CD4-positive, alpha-beta T cell treated with Interleukin-6 for 4 hours (primary cell): ENCODE measurements around the gene GPNMB.

ENCODE experiments used
- DNase-seq: peaks from one replicate; pipeline ENCODE4 v3.0.0-alpha.2; 2020; ENCODE audit warnings: mixed read lengths

GPNMB gene

DNA sequence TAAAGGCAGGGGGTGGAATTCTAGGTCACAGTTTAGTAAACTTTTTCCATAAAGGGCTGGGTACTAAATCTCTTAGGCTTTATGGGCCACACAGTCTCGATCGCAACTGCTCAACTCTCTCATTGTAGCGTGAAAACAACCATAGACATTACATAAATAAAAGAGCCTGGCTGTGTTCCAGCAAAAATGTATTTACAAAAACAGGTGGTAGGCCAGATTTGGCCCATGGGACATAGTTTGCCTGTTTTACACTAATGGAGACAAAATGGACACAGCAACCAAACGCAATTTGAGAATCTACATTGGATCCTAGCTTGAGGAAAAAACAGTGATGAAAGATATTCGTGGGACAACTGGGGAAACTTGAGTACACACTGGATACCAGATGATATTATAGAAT is 29.3 kb downstream of the GPNMB start:
- DNase-seq, result no peak

DNA sequence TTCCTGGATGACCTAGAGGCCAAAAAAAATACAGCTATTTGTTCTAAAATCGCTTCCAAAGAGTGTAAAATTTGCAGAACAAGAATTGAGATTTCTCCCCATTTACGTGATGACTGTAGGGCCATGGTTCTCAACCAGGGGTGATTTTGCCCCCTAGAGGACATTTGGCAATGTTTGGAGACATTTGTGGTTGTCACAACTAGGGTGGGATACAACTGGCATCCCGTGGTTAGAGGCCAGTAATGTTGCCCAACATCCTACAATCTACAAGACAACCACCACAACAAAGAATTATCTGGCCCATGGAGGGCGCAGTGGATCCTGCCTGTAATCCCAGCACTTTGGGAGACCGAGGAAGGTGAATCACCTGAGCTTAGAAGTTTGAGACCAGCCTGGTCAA is 29.8 kb downstream of the GPNMB start:
- DNase-seq, result no peak

DNA sequence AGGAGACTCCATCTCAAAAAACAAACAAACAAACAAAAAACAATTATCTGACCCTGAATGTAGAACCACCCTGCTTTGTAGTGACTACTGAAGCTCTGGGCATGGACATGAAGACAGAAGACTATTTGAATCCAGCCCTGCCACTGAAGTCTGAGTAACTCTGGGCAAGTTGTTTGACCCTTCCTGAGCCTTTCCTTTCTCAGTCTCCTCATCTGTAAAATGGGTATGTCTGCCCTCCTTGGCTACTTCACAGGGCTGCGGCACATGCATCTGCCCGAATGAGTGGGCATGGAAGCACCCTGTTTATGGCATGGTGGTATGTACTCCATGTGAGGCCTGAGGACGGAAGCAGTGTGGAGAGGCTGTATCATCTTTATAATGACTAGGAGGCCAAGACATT is 30.4 kb downstream of the GPNMB start:
- DNase-seq, result no peak

DNA sequence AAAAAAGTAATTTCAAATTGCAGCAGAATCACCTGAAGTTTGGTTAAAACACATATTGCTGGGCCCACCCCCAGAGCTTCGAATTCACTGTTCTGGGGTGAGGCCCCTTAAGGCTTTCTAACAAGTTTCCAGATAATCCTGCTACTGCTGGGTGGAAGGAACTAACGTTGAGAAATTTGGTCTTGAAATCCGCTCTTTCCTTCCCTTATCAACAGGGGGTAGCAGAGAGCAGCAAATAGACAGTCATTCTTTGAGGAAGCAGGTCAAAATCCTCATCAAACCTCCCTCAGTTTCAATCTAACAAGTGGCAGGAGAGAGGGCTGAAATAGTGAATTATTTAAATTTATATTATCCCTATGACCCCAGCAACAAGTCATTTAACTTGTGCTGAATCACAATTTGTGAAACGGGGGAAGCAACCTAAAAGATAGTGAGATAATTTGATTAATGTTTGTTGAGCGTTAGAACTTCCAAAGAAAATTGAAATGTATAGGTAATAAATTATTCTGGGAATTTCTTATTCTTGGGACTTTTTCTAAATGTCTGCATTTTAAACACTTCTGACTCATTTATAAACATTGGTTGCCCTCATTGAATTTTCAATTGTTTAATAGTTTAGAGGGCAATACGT is 30.9 kb downstream of the GPNMB start:
- DNase-seq, result peak; percentile 52

DNA sequence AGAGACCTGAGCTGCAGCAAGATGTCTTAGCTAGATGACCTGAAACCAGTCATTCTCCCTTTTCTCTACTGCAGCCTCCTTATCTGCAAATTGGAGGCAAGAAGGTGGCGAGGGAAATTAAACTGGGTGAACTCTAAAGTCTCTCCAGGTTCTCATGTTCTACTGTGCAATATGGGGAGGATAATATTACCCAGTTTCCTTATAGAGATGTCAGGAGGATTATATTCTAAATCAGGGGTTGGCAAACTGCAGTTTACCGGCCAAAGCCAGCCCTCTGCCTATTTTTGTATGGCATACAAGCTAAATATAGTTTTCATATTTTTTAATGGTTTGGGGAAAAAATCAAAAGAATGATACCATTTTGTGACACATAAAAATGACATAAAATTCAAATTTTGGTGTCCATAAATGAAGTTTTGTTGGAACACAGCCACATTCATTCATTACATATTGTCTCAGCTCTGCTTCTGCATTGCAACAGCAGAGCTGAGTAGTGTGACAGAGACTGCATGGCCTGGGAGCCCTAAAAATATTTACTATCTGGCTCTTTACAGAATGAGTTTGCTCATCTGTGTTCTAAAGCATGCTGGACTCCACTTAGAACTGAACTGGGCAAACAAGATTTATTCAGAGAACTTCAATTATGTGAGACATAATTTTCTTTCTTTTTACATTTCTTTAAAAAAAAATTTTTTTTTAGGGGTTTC is 33.4 kb downstream of the GPNMB start:
- DNase-seq, result no peak

GRCh38 chr7:23283086-23283485 is 36.5 kb downstream of the GPNMB start:
- no peak for DNase-seq

DNA sequence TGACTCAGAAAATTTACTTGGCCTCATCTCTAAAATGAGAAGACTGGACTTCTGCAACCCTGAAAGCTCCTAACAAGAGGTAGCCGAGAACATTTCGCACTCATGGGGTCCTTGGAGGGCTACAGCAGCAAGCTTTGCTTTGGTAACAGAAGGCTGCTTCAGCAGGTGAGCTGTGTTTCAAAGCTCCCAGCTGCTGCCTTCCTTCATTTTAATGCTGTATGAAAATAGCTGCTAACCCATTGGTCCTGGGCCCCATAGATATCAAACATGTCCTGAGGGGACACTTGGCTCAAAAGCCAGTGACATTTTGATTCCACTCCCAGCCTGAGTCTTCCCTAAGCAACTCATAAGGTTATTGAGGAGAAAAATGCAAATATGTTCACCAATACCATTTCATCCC is 38.3 kb downstream of the GPNMB start:
- DNase-seq, result no peak

DNA sequence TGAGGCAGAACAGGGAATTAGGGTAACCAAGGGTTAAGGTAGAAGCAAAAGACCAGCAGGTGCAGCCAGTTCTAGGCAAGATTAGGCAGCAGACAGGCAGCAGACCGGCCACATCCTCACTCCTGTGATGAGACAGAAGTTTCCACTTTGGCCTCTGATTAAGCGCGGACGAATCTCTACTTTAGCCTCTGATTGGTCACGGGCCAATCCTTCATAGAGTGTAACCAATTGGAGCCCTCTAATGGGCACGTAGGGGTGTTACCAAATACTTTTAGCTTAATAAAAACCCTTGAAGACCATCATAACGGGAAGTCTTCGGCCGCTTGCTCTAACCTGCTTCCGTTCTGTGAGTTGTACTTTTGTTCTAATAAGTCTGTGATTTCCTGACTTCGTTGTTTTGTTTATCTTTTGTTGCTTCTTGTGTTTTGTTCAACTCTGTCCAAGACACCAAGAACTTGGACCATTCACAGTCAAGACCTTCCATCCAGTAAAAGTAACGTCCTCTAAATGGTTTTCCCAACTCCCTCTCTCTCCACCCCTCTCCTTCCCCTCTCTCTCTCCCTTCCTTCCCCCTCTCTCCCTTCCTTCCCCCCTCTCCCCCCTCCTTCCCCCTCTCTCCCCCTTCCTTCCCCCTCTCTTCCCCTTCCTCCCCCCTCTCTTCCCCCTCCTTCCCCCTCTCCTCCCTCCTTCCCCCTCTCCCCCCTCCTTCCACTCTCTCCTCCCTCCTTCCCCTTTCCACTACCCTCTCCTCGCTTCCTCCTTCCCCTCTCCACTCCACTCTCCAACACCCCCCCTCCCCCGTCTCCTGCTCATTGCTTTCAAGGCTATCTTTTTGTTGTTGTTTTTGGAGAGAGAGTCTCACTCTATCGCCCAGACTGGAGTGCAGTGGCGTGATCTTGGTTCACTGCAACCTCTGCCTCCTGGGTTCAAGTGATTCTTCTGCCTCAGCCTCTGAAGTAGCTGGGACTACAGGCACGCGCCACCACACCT is 39.4 kb downstream of the GPNMB start:
- DNase-seq, result no peak

DNA sequence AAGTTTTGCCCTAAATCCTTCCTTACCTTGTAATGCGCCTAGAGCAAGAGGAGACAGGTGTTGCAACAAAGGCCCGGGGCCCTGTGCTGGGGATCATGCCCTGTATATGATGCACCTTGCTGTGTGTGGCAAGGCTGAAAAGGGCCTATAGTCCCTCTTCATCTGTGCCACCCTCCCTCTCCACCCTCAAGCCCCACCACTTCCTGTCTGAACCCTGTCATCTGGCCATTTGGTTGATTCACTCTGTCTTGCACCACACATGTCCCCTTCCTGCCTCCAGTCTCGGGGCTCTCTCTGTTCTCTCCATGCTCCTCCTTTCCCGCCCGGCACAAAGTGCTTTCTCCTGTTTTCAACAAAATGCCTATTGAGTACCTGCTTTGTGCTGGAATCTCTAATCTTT is 41.0 kb downstream of the GPNMB start:
- DNase-seq, result no peak

GRCh38 chr7:23290993-23291392 is 44.4 kb downstream of the GPNMB start:
- DNase-seq, result no peak

DNA sequence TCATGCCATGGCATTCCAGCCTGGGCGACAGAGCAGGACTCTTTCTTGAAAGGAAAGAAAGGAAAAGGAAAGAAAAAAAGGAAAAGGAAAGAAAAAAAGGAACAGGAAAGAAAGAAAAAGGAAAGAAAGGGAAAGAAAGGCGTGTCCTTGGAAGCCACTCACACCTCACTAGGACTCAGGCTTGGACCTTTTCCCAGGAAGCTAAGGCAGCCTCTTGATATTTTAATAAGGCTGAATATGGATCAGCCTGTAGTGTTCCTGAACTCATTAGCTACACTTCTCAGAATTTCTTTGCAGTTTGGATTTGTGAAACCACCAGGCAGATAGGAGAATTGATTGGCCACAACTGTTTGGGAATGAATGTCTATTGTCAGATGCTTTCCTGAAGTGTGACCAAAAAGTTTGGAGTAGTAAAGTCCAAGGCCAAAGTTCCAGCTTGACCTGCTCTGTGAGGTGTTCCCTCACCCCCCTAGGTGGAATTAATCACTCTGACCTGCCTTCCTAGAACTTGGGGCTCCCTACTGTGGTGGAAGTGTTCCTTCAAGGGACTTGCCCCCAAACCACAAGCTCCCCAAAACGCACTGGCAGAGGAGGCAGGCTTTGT is 45.5 kb downstream of the GPNMB start:
- no peak for DNase-seq

DNA sequence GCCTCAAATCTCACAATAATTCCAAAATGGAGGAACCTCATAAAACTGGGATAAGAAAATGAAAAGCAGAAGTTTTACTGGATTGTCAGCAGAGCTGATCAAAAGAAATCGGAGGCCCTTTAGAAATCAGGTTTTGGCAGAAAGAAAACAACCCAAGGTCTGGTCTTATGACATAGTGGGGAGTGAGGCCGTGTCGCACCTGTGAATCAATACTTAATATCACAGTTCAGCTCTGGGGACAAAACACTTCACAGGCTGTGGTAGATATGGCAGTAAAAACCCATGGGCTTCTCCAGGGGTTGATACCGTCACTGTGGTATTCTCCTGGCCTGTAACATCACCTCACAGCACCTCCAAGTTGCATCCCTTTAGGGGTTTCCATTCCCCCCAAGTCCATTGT is 46.0 kb downstream of the GPNMB start:
- DNase-seq, result no peak

DNA sequence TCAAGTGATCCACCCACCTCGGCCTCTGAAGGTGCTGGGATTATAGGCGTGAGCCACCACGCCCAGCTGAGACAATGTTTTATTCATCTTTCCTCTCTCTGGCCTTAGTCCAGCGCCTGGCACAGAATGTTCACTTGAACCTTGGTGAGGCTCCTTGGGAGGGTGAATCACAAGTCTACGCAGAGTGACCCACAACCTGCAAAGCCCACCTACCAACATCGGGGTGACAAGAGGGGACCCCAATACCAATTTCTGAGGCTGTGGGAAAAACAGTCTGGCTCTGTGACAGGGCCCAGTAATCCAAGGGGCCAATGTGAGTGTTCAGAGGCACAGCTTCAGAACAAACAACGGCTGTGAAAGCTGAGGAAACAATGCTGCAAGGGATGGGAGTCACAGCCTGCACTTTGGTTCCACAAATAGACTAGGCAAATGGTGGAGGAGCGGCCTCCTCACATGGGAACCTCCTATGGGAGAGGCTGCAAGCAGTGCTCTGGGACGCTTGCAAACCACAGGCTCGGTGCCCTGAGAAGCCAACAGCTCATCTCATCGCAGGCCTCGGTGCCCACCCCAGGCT is 47.0 kb downstream of the GPNMB start:
- no peak for DNase-seq

DNA sequence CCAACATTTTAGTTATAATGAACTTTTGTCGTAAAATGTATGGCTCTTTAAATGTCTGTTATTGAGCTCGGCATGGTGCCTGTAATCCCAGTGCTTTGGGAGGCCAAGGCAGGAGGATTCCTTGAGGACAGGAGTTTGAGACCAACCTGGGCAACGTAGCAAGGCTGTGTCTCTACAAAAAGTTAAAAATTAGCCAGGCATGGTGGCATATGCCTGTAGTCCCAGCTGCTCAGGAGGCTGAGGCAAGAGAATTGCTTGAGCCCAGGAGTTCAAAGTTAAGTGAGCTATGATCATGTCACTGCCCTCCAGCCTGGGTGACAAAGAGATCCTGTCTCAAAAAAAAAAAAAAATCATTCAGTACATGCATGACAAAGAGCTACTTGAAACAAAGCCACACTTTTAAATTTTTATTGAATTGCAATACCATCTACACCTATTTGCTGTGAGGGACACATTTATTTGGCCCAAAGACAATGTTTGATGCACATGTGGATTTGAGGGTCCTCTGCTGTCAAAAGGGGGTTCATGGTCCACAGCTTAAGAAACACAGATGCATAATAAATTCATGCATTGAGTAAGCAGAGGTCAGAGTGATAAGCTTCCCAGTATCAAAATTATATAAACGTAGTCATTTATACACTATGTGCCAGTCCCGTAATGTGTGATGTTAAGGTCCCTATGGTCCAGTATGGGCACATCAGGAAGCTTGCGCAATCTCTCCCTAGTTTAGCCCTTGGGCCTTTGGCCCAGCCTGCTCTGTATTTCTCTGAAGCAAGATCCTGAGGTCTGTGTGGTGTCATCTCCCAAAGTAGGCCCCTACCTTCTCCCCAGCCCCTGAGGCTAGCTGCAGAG is 48.2 kb downstream of the GPNMB start:
- no peak for DNase-seq

DNA sequence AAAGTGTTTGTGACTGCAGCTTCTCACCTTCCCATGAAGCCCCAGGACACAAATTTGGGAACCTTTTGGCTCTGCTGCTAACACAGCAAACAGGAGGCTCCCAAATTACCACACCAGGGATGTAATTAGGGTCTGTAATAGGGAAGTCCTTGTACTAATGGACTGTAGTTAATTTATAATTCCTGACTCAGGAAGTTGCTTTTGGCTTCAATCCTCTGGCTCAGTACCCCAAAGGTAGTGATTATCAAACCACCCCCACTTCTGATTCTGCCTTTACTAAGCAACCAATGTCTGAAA is 48.8 kb downstream of the GPNMB start:
- DNase-seq, result no peak

GRCh38 chr7:23298141-23298881 is 51.7 kb downstream of the GPNMB start:
- no peak for DNase-seq

DNA sequence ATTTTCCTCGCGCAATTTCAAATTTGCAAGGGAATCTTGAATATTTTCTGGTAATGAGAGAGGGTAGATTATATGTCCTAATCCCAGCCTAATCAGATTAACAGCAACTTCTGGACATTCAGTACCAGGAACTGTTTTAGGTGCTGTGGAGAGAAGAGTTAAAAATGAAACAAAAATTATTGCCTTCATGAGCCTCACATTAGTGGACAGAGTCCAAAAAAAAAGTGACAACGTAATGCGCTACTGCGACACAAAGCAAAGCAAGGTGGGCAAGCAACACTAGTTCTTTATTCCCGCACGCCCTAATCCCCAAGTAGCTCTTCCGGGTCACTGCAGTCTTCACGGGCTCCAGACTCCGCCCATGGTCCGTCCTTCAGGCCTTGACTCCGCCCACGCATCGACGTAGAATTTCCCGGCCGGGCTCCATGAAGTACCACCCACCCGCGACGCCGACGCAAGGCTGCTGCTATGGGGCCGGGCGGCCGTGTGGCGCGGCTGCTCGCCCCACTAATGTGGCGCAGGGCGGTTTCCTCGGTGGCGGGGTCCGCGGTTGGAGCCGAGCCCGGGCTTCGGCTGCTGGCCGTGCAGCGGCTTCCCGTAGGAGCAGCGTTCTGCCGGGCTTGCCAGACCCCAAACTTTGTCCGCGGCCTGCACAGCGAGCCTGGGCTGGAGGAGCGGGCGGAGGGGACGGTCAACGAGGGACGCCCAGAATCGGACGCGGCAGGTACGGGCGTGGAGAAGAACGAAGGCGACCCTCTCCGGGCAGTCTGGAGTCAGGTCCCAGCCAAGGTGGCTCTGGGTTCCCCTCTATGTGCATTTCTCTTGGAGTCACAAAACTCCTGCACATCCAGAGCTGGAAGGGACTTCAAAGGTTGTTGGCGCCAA is 52.6 kb downstream of the GPNMB start, which contains the start of gene MALSU1:
Gene MALSU1, plus strand, starts transcription at position 455 of the 885 bp plus-strand sequence. Its CDS starts 14 bp downstream, at position 469.
- DNase-seq, result peak; percentile 98

- DNase-seq, result no peak
Measured at GRCh38 chr7:23299770-23300300, 53.3 kb downstream of the GPNMB start.

DNA sequence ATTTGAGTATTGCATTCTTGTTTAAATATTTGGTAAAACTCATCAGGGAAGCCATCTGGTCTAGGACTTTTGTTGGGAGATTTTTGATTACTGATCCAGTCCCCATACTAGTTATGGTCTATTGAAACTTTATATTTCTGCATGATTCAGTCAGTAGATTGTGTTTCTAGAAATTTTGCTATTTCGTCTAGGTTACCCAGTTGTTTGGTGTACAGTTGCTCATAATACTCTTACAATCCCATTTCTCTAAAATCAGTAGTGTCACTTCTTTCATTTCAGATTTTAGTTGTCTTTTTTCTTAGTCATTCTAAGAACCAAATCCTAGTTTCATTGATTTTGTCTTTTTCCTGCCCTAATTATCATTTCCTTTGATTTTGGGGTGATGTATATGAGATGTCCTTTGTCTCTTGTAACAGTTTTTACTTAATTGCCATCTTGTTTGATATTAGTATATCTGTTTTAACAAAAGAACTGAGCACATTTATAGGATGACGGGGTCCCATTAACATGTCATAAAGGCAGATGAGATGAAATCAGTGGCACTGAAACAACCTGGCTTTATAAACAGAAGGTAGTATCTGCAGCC is 60.5 kb downstream of the GPNMB start:
- DNase-seq, result no peak
